HUES6 (cell line): ENCODE measurements around the gene DNAJC19.

ENCODE experiments used
- H3K27ac ChIP-seq: 2 replicates; pipeline ENCODE4 v1.7.0; 2013; ENCODE audit warnings: low read depth, mild to moderate bottlenecking, low read length, inconsistent platforms
- H3K27me3 ChIP-seq: 2 replicates; pipeline ENCODE4 v1.6.1; 2013; ENCODE audit warnings: low read length; ENCODE audit not compliant: control insufficient read depth, insufficient read depth
- H3K36me3 ChIP-seq: 2 replicates; pipeline ENCODE4 v1.6.1; 2013; ENCODE audit warnings: low read length; ENCODE audit not compliant: control insufficient read depth, insufficient read depth
- H3K4me1 ChIP-seq: 2 replicates; pipeline ENCODE4 v1.6.1; 2013; ENCODE audit warnings: low read length; ENCODE audit not compliant: control insufficient read depth, insufficient read depth
- H3K4me3 ChIP-seq: 2 replicates; pipeline ENCODE4 v1.5.1; 2013; ENCODE audit warnings: low read depth, low read length
- H3K9ac ChIP-seq: one replicate; pipeline ENCODE4 v1.6.1; 2013; ENCODE audit warnings: mild to moderate bottlenecking, low read length
- H3K9me3 ChIP-seq: 2 replicates; pipeline ENCODE4 v1.6.1; 2013; ENCODE audit warnings: low read depth, low read length; ENCODE audit not compliant: control insufficient read depth, insufficient read depth

The DNAJC19 gene

GRCh38 chr3:180961552-180961951 is 28.0 kb downstream of the DNAJC19 start:
- H3K36me3 ChIP-seq = peaks cover 99% of the 10 kb centered on the region
- H3K9ac ChIP-seq = no peak overlapping the region
- H3K9me3 ChIP-seq = no peaks in the 10 kb centered on the region
- no peaks in the 10 kb centered on the region for H3K4me1 ChIP-seq
- H3K27me3 ChIP-seq = no peaks in the 10 kb centered on the region
- H3K27ac ChIP-seq = no peak overlapping the region
- H3K4me3 ChIP-seq = no peak overlapping the region

DNA sequence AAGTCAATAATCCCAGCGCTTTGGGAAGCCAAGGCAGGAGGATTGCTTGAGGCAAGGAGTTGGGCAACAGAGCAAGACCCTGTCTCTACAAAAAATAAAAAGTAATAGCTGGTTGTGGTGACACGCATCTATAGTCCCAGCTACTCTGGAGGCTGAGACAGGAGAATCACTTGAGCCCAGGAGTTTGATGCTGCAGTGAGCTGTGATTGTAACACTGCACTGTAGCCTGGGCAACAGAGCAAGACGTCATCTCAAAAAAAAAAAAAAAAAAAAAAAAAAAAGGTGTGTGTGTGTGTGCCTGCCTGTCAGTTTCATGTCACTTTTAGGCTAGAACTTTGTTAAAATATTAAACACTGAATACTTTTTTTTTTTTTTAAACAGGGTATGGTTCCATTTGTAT is 28.4 kb downstream of the DNAJC19 start:
- no peak overlapping the region for H3K4me3 ChIP-seq
- no peaks in the 10 kb centered on the region for H3K9me3 ChIP-seq
- H3K36me3 ChIP-seq = peaks cover 99% of the 10 kb centered on the region
- H3K27me3 ChIP-seq = no peaks in the 10 kb centered on the region
- H3K27ac ChIP-seq = no peak overlapping the region
- H3K9ac ChIP-seq = no peak overlapping the region
- no peaks in the 10 kb centered on the region for H3K4me1 ChIP-seq

DNA sequence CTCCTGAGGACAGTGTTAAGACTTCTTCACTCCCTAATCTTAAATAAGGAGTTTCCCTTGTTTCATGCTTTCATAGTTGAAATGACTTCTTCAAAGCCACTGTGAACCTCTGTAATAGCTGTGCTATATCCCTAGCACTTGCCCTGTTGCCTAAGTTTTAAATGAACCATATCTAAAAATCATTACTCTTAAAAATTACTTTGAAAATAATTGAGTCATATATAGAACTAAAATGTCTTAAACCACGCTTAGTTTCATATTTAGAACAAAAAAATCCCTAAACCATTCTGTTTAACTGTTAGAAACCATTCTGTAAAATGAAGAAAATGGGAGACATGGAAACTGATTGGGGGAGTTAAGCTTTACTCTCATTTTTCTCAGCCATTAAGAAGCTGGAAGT is 29.8 kb downstream of the DNAJC19 start:
- Histone ChIP-seq H3K36me3 (peaks cover 98% of the 10 kb centered on the region), H3K9me3 (no peaks in the 10 kb centered on the region), H3K4me1 (no peaks in the 10 kb centered on the region), H3K4me3 (no peak overlapping the region), H3K27me3 (no peaks in the 10 kb centered on the region), H3K9ac (no peak overlapping the region), H3K27ac (no peak overlapping the region)

GRCh38 chr3:180947761-180948390 is 41.7 kb downstream of the DNAJC19 start:
- Histone ChIP-seq H3K9me3 (no peaks in the 10 kb centered on the region), H3K9ac (no peak overlapping the region), H3K27me3 (no peaks in the 10 kb centered on the region), H3K4me3 (no peak overlapping the region), H3K36me3 (peaks cover 89% of the 10 kb centered on the region), H3K4me1 (no peaks in the 10 kb centered on the region), H3K27ac (no peak overlapping the region)

DNA sequence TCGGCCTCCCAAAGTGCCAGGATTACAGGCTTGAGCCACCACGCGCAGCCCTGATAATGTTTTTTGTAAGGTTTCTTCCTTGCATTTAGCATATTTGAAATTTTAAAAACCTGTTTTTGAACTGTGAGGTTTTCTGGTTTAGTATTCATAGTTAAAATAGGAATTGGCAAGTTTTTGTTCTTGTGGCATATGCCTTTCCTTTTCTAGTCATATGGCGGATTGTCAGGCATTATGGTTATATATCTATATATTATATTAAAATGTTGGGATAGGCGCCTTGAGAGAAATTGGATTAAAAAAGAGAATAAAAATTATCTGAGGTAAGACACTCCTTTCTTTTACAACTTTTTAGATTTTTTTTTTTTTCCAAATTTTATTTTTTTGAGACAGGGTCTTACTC is 48.7 kb downstream of the DNAJC19 start:
- peaks cover 60% of the 10 kb centered on the region for H3K36me3 ChIP-seq
- no peaks in the 10 kb centered on the region for H3K27me3 ChIP-seq
- H3K4me3 ChIP-seq = no peak overlapping the region

GRCh38 chr3:180934638-180935037 is 54.9 kb downstream of the DNAJC19 start:
- Histone ChIP-seq H3K27ac (no peak overlapping the region), H3K4me3 (no peak overlapping the region), H3K27me3 (no peaks in the 10 kb centered on the region), H3K4me1 (no peaks in the 10 kb centered on the region), H3K9ac (no peak overlapping the region), H3K36me3 (peaks cover 53% of the 10 kb centered on the region), H3K9me3 (no peaks in the 10 kb centered on the region)

More for the DNA sequence above, 48.7 kb downstream of the DNAJC19 start:
- no peaks in the 10 kb centered on the region for H3K4me1 ChIP-seq
- H3K27ac ChIP-seq = no peak overlapping the region
- no peak overlapping the region for H3K9ac ChIP-seq
- no peaks in the 10 kb centered on the region for H3K9me3 ChIP-seq
